Daoy (cell line): Measurements from ENCODE around the gene LANCL2. TPM values are rescaled to one million over a fixed set of nuclear protein-coding genes. Genes with fewer than 3 reads are reported as not detected.

Experiments used
- DNase-seq: peaks from one replicate; pipeline ENCODE4 v3.0.0-alpha.2; 2015; ENCODE audit warnings: low read depth
- total RNA-seq: library from RNA; depleted of rRNA; stranded (reverse); fragments of >200 nt; shearing (Covaris generic); gene quantifications from 2 replicates; pipeline ENCODE4 v1.2.3, GENCODE V29; 2014

LANCL2 gene
- total RNA-seq, 1 experiment from 2014 or later, result 59.3 TPM

DNA sequence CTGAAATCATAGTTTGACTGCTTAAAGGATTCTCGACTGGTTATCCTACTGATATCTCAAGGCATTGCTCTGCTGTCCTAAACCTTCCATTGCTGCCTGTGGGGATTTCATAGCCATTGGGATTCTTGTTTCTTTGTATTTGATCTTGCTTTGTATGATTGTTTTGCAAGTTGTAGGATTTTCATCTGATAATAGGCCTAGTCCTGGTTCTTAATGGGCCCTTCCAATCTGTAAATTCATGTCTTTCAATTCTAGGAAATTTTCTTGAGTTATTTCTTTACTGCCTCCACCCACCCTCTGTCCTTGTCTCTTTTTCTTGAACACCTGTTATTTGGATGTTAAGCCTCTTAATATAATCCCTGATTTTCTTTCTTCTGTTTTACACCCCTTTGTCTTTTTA, 72.2 kb downstream of the LANCL2 start:
- no peak for DNase-seq

- no peak for DNase-seq
Measured at GRCh38 chr7:55438085-55438756, 73.1 kb downstream of the LANCL2 start.

- no peak for DNase-seq
Measured at GRCh38 chr7:55438757-55439525, 73.8 kb downstream of the LANCL2 start.

DNA sequence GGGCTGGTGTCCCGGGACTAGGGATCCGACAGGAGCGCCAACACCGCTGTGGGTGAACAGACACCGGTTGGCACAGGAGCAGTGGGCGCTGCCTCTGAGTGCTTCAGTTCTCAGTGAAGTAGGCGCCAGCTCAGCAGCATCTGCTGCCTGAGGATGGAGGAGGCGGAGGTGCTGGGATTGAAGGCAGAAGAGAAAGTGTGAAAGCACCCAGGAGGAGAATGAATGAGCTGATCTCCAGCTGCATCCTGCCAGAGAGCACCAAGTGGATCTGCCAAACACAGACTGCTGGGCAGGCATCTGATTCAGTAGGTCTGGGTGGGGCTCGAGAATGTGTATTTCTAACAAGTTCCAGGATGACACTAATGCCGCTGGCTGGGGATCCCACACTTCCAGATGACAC, 74.5 kb downstream of the LANCL2 start:
- DNase-seq, result no peak

- DNase-seq, result no peak
Measured at GRCh38 chr7:55440040-55440690, 75.0 kb downstream of the LANCL2 start.

GRCh38 chr7:55441002-55441401, 75.9 kb downstream of the LANCL2 start:
- DNase-seq, result no peak

DNA sequence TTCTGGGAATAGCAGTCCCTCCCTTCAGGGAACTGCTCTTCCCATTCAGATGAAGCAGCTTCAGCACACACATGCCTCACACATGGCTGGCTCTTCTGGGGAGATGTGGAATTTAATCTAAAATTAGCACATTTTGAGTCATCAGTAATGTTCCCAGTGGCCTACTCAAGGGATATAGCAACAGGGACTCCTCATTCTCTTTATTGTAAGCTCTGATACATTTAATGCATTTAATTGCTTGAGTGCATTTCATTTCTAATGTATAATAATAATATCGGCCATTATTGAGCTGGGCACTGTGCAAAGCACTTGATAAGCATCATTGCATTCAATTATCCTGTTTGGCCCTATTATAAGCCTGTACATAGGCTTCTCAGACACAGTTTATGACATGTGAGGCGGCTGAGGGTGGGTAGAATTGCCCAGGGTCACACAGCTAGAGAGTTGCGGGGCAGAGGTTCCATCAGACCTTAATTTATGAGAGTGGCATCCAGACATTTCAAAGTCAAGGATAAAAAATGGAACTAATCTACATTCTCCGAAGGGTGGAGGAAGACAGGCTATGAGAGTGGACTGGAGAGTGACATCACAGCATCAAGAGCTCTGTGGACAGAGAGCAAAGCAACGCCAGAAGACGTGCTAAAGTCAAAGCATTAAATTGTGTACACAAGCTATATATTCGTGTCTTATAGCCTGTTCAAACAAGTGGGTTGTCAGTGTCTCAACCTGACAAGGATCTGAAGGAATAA, 76.8 kb downstream of the LANCL2 start:
- peak; percentile 37 for DNase-seq

DNA sequence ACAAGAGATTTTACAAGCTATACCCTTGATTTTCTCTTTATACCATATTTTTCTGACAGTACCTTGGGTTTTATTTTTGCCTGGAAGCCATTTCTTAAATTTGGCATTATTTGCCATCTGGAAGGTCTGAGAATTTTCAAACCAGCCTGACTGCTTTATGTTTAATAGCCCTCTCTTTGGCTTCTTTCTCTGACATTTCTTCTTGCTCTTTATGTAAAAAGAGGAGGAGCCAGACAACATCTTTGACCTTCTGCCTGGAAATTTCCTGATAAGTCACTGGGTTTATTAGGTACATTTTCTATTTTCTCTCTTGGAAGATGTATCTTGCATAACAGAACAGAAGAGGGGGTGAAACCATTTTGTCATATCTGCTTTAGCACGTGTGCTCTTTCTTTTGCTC, 79.6 kb downstream of the LANCL2 start:
- no peak for DNase-seq

GRCh38 chr7:55448526-55448925, 83.4 kb downstream of the LANCL2 start:
- no peak for DNase-seq

DNA sequence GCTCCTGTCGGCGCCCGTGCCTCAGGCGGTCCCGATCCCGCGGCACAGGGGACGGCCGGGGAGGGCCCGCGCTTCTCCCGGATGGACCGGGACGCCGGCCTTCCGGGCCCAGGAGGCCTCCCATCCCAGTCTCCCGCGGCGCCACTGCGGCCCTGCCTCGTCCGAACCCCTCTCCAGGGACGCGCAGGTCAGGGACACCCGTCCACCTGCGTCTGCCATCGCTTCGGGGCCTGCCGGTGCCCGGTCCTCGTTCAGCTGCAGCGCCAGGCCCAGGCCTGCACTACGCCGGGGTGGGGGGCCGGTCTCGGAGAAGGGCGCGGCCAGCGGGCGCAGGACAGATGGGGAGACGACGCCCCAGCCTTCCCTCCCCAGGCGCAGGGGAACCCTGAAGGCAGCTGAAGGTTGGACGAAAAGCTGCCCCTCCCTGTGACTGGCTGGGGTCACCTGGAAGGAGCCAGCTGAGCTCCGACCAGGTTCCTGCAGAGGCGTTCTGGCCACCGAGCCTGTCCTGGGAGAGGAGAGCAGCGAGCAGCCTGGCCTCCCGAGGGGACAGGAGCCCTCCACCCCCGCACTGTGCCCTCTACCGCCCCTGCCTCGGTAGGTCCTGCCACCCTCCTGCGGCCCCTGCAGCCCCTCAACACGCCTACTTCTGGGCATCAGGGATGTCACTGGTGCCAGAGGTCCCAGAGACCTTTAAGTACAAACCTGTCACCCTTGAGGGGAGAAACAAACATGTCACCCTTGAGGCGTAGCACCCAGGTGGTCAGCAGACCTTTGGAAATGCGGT, 84.3 kb downstream of the LANCL2 start:
- no peak for DNase-seq

DNA sequence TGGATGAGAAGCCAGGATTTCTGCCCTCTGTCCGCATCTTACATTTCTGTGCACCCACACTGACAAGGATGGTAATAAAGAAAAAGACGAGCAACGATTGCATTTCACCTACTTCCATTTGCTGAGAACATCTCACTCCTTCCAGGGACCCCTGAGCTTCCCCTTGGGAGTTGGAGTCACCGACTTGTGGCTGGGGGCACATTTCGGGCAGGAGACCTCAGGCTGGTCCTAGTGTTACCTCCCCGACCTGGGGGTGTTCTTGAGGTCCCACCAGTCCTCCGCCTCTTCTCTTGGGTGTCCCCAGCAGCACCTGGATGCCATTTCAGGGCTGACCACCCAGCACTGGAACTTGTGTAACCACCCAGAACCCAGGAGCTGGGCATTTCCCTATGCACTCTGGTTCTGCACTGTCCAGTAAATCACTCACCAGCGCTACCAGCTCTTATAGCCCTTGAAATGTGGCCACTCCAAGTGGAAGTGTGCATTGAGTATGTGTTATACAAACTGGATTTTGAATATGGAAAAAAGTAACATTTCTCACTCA, 84.9 kb downstream of the LANCL2 start:
- DNase-seq, result no peak

DNA sequence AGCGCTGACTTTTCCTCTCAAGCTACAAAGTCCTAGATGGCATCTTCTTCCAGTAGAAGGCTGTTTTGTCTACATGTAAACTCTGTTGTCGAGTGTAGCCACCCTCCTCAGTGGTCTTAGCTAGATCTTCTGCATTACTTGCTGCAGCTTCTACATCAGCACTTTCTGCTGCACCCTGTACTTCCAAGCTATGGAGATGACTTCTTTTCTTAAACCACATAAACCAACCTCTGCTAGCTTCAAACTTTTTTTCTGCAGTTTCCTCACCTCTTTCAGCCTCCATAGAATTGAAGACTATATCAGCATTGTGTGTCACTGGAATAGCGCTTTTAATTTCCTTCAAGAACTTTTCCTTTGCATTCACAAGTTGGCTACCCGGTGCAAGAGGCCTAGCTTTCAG, 87.8 kb downstream of the LANCL2 start:
- no peak for DNase-seq

DNA sequence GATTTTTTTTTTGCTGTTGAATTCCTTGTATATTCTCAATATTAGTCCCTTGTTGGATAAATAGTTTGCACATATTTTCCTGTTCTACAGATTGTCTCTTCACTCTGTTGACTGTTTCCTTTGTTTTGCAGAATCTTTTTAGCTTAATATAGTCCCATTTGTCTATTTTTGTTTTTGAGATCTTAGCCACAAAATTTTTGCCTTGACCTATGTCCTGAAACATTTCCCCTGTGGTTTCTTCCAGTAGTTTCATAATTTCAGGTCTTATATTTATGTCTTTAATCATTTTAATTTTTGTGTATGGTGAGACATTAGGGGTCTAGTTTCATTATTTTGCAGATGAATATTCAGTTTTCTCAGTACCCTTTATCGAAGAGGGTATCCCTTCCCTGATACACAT, 92.7 kb downstream of the LANCL2 start:
- no peak for DNase-seq

DNA sequence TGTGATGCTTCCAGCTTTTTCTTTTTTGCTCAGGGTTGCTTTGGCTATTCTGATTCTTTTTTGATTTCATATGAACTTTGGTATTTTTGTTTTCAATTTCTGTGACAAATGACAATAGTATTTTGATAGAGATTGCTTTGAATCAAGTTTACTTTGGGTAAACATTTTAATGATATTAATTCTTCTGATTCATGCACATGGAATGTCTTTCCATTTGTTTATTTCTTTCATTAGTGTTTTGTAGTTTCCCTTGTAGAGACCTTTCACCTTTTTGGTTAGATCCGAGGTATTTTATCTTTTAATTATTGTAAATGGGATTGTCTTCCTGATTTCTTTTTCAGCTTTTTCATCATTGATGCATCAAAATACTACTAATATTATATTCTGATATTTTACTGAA, 93.2 kb downstream of the LANCL2 start:
- DNase-seq, result no peak

DNA sequence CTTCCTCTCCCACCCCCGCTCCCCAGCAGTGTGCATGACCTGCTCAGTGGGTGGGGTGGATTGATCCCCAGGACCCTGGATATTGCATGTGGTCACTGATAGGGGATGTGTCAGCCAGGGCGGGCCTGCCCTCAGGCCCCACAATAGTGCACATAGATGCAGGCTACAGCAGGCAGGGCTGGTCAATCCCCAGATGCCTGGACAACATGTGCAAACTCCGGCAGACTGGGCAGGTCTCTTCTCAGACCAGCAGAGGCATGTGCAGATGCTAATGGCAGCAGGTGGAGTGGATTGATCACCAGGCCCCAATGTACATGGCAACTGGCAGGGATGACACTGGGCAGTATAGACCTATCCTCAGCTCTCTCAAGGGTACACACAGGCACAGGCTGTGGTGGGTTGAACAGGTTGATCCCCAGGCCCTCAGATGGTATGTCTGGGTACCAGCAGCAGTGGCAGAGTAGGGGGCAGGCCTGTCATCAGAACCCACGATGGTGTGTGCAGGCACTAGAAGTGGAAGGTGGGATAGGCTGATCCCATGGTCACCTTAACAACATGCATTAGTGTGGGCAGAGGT, 98.6 kb downstream of the LANCL2 start:
- DNase-seq, result no peak

- no peak for DNase-seq
Measured at GRCh38 chr7:55464422-55464821, 99.3 kb downstream of the LANCL2 start.

- no peak for DNase-seq
Measured at GRCh38 chr7:55465691-55466090, 100.6 kb downstream of the LANCL2 start.

DNA sequence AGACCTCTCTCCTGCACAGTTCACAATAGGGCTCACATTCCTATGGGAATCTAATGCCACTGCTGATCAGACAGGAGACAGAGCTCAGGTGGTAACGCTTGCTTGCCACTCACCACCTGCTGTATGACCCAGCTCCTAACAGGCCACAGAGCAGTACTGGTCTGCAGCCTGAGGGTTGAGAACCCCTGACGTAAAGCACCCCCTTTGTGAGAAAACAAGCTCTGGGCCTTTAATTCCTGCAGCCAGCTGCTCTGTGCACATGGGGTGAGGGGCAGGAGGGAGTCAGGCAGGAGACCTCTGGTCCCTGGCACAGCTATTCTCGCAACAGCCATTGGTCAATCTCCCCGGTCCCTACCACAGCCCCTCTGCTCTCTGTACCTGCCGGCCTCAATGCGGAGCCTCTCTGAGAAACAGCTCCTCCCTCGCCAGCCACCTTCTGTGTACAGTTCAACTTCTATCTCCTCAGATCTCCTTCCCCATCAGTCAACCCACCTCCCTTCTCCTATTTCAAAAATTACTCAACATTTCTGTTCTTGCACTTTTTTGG, 102.0 kb downstream of the LANCL2 start:
- no peak for DNase-seq

GRCh38 chr7:55468495-55468894, 103.4 kb downstream of the LANCL2 start:
- no peak for DNase-seq

DNA sequence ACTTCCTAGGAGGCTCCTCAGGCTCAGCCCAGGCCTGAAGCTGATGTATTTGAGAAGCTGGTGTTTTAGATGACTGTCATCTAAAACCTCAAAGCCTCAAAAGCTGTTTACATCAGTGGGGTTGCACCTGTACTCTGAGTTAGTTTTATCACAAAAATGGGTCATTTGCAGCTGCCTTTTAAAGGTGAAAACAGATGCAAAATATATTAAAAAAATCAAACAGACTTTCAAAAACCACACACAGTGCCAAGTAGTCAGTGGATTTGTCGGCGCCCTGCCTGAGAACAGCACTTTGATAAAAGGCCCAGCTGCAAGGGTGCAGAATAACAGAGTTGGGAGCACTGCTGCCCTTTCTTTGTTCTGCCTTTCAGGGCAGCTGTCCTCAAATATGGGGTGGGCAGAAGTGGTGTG, 104.1 kb downstream of the LANCL2 start:
- no peak for DNase-seq

- no peak for DNase-seq
Measured at GRCh38 chr7:55469721-55470120, 104.6 kb downstream of the LANCL2 start.
